ENCODE data around the gene OR2J3. TPM values are rescaled to one million over a fixed set of nuclear protein-coding genes. Genes with fewer than 3 reads are reported as not detected.

The OR2J3 gene
- polyA plus RNA-seq, 1 experiment, result not detected

DNA sequence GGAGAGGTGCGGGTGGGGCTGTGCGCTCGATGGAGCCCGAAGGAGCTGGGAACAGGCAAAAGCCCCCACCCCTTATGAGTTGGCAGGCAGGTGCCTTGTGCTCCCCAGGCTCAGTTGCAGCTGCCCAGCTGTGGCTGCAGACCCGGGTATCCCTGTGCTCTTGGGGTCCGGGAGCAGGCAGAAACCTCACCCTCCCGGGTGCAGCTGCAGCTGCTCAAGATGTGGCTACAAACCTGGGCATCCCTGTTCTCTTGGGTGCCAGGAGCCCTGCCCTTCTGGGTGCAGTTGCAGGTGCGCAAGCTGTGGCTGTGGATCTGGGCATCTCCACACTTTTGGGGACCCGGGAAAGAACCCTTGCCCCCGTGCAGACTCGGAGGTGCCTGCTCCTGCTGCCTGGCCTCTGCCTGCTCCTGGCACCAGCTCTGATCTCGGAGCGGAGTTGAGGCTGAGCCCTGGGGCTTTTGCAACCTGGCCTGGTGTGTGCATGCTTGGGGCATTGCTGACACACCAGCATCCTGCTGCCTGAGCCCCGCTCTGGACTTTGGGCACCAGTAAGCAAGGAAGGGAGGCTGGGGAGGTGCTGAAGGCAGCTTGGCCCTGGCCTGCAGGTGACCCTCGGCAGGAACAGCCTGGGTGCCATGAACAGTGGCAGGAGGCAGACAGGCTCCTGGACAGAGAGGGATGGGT lies 21.6 kb downstream of the OR2J3 start:
- ChIA-PET CTCF (no interaction called here), POLR2A (no interaction called here)
- Histone ChIP-seq H3K27me3 (ENCODE audit: control insufficient read depth, insufficient read depth, low read length) (no peaks in the 10 kb centered on the region), H3K4me3 (ENCODE audit: low read depth, low read length) (no peak overlapping the region), H3K36me3 (ENCODE audit: control insufficient read depth, insufficient read depth, low read length) (no peaks in the 10 kb centered on the region)
- TF ChIP-seq, protein P1, sequence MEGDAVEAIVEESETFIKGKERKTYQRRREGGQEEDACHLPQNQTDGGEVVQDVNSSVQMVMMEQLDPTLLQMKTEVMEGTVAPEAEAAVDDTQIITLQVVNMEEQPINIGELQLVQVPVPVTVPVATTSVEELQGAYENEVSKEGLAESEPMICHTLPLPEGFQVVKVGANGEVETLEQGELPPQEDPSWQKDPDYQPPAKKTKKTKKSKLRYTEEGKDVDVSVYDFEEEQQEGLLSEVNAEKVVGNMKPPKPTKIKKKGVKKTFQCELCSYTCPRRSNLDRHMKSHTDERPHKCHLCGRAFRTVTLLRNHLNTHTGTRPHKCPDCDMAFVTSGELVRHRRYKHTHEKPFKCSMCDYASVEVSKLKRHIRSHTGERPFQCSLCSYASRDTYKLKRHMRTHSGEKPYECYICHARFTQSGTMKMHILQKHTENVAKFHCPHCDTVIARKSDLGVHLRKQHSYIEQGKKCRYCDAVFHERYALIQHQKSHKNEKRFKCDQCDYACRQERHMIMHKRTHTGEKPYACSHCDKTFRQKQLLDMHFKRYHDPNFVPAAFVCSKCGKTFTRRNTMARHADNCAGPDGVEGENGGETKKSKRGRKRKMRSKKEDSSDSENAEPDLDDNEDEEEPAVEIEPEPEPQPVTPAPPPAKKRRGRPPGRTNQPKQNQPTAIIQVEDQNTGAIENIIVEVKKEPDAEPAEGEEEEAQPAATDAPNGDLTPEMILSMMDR (IDR thresholded peaks at IDR 0.05; ENCODE audit: insufficient read depth, low read depth, low read length), result no peak
- no peak for DNase-seq (ENCODE audit: low read depth)

DNA sequence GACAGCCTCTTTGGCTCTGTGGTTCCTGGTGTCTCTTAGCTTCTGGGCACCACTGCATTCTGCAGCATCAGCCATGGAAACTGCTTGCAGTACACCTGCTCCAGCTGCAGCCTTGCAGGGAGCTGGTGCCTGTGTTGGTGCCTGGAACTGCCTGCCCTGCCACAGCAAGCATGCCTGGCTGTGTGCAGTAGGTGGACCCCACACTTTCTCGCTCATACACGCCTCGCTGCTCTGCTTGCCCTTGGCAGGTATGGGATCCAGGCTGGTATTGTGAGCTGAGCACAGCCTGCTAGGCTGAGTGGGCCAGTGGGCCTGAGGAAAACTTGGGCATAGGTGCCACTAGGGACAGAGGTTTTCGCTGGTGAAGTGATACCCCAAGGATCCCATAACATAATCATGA lies 22.8 kb downstream of the OR2J3 start:
- TF ChIP-seq, protein P1 (IDR thresholded peaks at IDR 0.05; ENCODE audit: insufficient read depth, low read depth, low read length), result no peak
- Histone ChIP-seq H3K36me3 (ENCODE audit: control insufficient read depth, insufficient read depth, low read length) (no peaks in the 10 kb centered on the region), H3K4me3 (ENCODE audit: low read depth, low read length) (no peak overlapping the region), H3K27me3 (ENCODE audit: control insufficient read depth, insufficient read depth, low read length) (no peaks in the 10 kb centered on the region)
- CTCF ChIA-PET, result no interaction called here
- no peak for DNase-seq (ENCODE audit: low read depth)
- POLR2A ChIA-PET, result no interaction called here

DNA sequence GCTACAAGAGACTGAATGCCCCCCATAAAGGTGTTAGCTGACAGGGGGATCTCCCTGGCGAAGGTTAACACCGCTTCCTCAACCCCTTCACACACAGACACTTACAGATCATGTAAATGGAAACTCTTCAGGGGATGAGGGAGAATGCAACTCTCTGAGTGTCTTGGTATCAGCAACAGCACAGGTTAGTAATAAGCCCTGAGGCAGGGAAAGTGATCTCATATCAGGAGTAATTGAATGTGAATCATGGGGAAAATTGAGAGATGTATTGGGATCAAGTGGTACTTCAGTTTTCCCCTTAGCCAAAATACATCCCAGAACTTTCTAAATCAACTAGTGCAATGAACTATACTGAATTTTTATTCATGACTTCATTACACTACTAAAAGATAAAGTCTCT lies 23.8 kb downstream of the OR2J3 start:
- TF ChIP-seq, protein P1 (IDR thresholded peaks at IDR 0.05; ENCODE audit: insufficient read depth, low read depth, low read length), result no peak
- CTCF ChIA-PET, result no interaction called here
- Histone ChIP-seq H3K36me3 (ENCODE audit: control insufficient read depth, insufficient read depth, low read length) (no peaks in the 10 kb centered on the region), H3K27me3 (ENCODE audit: control insufficient read depth, insufficient read depth, low read length) (no peaks in the 10 kb centered on the region), H3K4me3 (ENCODE audit: low read depth, low read length) (no peak overlapping the region)
- POLR2A ChIA-PET, result no interaction called here
- DNase-seq (ENCODE audit: low read depth), result no peak

DNA sequence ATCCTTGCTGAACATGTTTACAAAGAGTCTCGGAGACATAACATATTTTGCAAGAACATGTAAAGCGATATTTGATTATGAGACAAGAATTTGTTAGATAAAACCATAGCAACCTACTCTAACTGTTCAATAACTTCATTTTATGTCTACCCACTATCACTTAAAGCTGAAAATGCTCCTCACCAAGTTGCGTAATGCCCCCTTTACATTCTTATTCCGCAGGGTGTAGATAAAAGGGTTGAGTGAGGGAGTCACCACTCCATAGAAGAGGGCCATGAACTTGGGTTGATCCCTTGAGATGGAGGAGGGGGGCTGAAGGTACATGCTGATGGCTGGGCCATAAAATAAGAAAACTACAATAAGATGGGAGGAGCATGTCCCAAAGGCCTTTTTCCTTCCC lies 29.9 kb downstream of the OR2J3 start:
- Histone ChIP-seq H3K36me3 (ENCODE audit: control insufficient read depth, insufficient read depth, low read length) (no peaks in the 10 kb centered on the region), H3K27me3 (ENCODE audit: control insufficient read depth, insufficient read depth, low read length) (no peaks in the 10 kb centered on the region), H3K4me3 (ENCODE audit: low read depth, low read length) (no peak overlapping the region)
- TF ChIP-seq, protein P1 (IDR thresholded peaks at IDR 0.05; ENCODE audit: insufficient read depth, low read depth, low read length), result no peak
- ChIA-PET CTCF (no interaction called here), POLR2A (no interaction called here)
- no peak for DNase-seq (ENCODE audit: low read depth)

DNA sequence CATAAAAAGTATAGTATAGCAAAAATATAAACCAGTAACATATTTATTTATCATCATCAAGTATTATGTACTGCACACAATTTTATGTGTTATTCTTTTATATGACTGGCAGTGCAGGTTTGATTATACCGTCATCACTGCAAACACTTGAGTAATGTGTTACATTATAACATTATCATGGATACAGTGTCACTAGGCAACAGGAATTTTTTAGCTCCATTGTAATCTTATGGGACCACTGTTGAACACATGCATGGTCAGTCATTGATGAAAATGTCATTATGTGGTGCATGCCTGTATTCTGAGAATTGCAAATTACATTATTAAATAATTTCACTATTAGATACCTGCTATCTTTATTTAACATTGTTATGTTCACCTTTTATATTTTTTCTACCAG lies 33.7 kb downstream of the OR2J3 start:
- ChIA-PET POLR2A (no interaction called here), CTCF (no interaction called here)
- no peaks in the 10 kb centered on the region for H3K36me3 ChIP-seq (ENCODE audit: control insufficient read depth, insufficient read depth, low read length)
- no peak for DNase-seq (ENCODE audit: low read depth)
- no peak overlapping the region for H3K4me3 ChIP-seq (ENCODE audit: low read depth, low read length)
- no peaks in the 10 kb centered on the region for H3K27me3 ChIP-seq (ENCODE audit: control insufficient read depth, insufficient read depth, low read length)
- TF ChIP-seq, protein P1 (IDR thresholded peaks at IDR 0.05; ENCODE audit: insufficient read depth, low read depth, low read length), result no peak

Measured in BJ (cell line).